Smooth muscle cell of the brain vasculature (primary cell): Measurements from ENCODE around the gene NFATC2IP.
A peak's percentile ranks its signal among the peaks of the same experiment; 100 is the strongest.
"Not testable (repeated sequence)": the region's sequence is repeated elsewhere in the genome, so short reads cannot be mapped to it uniquely, and the experiment has no call there.

Experiments
- DNase-seq: peaks from one replicate; pipeline ENCODE4 v3.0.0-alpha.2; 2012; ENCODE audit warnings: low read depth, low spot score

Gene NFATC2IP

GRCh38 chr16:28925386-28926228 lies 25.1 kb upstream of the NFATC2IP start:
- DNase-seq = peak; percentile 44

- DNase-seq = not testable (repeated sequence)
These were observed 24.5 kb upstream of the NFATC2IP start for GRCh38 chr16:28926284-28926683.

DNA sequence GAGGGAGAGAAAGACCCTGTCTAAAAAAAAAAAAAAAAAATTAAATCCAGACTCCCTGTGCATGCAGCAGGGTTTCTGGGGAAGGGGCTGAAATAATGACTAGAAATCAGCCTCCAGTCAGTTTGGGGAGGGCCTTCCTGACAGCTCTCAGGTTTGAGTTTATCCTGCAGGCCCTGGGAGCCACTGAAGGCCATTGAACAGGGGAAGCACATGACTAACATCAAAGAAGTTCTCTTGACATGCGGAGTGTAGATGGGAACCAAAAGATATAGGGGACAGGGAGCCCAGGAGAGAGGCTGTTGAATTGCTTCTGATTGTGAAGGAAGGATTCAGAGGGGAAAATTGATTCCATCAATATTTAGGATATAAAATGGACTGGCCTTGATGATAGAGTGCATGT lies 22.9 kb upstream of the NFATC2IP start:
- DNase-seq = no peak

GRCh38 chr16:28930203-28930602 lies 20.5 kb upstream of the NFATC2IP start:
- no peak for DNase-seq

- no peak for DNase-seq
These were observed 20.1 kb upstream of the NFATC2IP start for GRCh38 chr16:28930652-28931051.

GRCh38 chr16:28931801-28932225 lies 18.9 kb upstream of the NFATC2IP start, which contains the start of gene CD19:
CD19 (plus strand) TSS chr16:28931971; CDS start chr16:28932001, 30 bp downstream.
- no peak for DNase-seq

DNA sequence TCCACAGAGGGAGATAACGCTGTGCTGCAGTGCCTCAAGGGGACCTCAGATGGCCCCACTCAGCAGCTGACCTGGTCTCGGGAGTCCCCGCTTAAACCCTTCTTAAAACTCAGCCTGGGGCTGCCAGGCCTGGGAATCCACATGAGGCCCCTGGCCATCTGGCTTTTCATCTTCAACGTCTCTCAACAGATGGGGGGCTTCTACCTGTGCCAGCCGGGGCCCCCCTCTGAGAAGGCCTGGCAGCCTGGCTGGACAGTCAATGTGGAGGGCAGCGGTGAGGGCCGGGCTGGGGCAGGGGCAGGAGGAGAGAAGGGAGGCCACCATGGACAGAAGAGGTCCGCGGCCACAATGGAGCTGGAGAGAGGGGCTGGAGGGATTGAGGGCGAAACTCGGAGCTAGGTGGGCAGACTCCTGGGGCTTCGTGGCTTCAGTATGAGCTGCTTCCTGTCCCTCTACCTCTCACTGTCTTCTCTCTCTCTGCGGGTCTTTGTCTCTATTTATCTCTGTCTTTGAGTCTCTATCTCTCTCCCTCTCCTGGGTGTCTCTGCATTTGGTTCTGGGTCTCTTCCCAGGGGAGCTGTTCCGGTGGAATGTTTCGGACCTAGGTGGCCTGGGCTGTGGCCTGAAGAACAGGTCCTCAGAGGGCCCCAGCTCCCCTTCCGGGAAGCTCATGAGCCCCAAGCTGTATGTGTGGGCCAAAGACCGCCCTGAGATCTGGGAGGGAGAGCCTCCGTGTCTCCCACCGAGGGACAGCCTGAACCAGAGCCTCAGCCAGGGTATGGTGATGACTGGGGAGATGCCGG lies 18.2 kb upstream of the NFATC2IP start:
- DNase-seq = no peak

- DNase-seq = no peak
These were observed 17.6 kb upstream of the NFATC2IP start for GRCh38 chr16:28933171-28933570.

DNA sequence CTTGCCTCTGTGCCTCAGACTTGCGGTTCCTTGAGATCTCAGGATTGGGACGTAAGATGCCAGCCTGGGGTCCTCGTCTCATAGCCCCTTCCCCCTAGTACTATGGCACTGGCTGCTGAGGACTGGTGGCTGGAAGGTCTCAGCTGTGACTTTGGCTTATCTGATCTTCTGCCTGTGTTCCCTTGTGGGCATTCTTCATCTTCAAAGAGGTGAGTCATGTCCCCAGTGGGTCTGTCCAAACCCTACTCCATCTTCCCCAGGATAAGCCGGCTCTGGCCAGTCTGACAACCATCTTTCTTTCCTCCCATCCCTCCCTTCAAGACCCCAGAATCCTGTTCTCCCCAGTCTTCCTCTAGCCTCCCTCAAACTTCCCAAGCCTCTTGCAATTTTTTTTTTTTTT lies 15.4 kb upstream of the NFATC2IP start:
- no peak for DNase-seq

- DNase-seq = peak; percentile 21
These were observed 14.6 kb upstream of the NFATC2IP start for GRCh38 chr16:28935924-28936783.

DNA sequence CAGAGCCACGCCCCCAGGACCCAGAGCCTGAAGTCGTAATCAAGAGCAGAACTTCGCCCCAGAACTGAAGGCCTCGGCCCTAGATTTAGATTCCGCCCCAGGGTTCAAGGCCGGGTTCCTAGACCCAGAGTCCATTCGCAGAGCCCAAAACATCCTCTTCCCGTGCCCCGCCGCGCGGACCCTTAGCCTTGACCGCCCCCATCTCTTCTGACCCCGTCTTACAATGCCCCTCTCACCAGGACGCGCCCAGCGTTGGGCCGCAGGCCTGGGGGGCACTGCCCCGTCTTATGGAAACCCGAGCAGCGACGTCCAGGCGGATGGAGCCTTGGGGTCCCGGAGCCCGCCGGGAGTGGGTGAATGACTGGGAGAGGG lies 14.0 kb upstream of the NFATC2IP start:
- no peak for DNase-seq

DNA sequence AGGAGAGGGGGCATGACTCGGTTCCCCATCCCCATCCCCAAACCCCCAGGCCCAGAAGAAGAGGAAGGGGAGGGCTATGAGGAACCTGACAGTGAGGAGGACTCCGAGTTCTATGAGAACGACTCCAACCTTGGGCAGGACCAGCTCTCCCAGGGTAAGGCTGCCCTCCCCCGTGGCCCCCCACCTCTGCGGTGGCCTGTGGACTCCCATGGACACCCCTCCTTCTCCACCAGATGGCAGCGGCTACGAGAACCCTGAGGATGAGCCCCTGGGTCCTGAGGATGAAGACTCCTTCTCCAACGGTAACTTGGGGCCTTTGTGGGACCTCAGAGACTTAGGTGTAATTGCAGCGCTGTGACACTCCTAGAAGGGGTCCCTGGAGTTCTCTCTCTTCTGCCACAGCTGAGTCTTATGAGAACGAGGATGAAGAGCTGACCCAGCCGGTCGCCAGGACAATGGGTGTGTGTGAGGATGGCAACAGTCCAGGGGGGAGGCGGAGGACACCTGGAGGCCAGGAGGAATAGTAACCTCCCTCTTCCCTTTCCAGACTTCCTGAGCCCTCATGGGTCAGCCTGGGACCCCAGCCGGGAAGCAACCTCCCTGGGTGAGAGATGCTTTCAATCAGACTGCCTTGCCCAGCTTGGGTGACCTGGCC lies 13.4 kb upstream of the NFATC2IP start:
- DNase-seq = no peak

- no peak for DNase-seq
These were observed 12.0 kb upstream of the NFATC2IP start for GRCh38 chr16:28938721-28939120.

DNA sequence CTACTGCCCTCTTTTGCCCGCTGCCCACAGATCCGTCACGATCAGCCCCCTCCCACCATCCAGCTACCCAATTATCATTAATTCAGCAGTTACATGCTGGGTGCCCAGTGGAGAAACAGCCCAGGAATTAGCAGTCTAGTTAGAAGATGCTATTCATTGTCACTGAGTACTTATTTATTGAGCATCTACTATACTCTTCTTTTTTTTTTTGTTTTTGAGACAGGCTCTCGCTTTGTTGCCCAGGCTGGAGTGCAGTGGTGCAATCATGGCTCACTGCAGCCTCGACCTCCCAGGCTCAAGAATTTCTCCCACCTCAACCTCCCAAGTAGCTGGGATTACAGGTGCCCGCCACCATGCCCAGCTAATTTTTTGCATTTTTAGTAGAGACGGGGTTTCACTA lies 10.9 kb upstream of the NFATC2IP start:
- not testable (repeated sequence) for DNase-seq

DNA sequence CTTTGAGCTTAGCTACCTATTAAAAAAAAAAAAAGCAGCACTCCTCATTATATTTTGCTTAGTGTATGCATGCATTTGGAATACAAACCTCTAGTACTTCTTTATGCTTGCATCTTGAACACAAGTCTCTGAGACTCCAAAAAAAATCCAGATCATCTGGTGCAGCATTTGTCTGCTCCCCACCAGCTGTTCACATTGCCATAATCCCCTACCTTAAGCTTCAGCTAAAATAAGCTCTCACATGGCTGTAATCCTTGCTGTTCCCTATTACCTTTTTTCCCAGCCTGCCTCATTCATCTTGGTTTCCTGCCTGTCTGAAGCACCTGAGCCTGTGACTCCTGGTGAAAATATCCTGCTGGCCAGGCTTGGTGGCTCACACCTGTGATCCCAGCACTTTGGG lies 7.5 kb upstream of the NFATC2IP start:
- no peak for DNase-seq

- no peak for DNase-seq
These were observed 4.1 kb upstream of the NFATC2IP start for GRCh38 chr16:28946681-28947080.

DNA sequence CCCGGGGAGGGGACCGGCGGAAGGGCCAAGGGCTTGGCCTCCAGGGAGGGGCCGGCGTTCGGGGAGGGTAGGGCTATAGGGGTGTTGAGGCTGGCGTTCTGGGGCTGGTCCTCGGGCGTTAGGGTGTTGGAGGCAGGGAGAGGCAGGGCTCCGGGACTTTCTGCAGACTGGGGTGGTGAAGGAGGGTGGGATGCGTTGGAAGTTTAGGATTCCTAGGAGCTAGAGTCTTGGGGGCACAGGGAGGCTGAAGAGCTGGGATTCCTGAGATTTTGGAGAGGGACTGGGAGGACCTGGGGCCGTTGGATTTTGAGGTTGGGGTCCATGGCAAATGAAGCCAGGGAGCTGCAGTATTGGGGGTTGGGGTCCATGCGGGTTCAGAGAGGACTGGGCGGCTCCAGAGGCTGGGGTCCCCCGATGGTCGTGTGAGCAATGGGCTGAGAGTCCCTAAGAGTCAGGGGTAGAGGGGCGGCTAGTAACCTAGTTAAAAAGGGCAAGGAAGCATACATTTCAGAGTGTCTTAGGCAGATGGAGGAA lies 740 bp downstream of the NFATC2IP start:
- no peak for DNase-seq

- DNase-seq = no peak
These were observed 7.5 kb downstream of the NFATC2IP start for GRCh38 chr16:28958216-28958615.

GRCh38 chr16:28958836-28959235 lies 8.1 kb downstream of the NFATC2IP start:
- no peak for DNase-seq

GRCh38 chr16:28964072-28964471 lies 13.3 kb downstream of the NFATC2IP start:
- DNase-seq = no peak

- no peak for DNase-seq
These were observed 13.8 kb downstream of the NFATC2IP start for GRCh38 chr16:28964496-28964895.
